Neuronal stem cell (in vitro differentiated cells): Measurements from ENCODE around the gene STX11.

Experiments used
- DNase-seq: peaks from one replicate; pipeline ENCODE4 v3.0.0-alpha.2; 2013; ENCODE audit warnings: low spot score
- H2AFZ ChIP-seq: one replicate; pipeline ENCODE4 v1.6.1; 2013; ENCODE audit warnings: mild to moderate bottlenecking, low read length, inconsistent platforms
- H2AK5ac ChIP-seq: 2 replicates; pipeline ENCODE4 v1.6.1; 2013; ENCODE audit warnings: low read depth, mild to moderate bottlenecking, inconsistent platforms, low read length, moderate library complexity, mixed read lengths
- H2BK120ac ChIP-seq: 2 replicates; pipeline ENCODE4 v1.6.1; 2013; ENCODE audit warnings: low read depth, mild to moderate bottlenecking, inconsistent platforms, low read length, moderate library complexity, mixed read lengths
- H2BK12ac ChIP-seq: one replicate; pipeline ENCODE4 v1.6.1; 2013; ENCODE audit warnings: low read length, inconsistent platforms
- H2BK15ac ChIP-seq: 2 replicates; pipeline ENCODE4 v1.6.1; 2013; ENCODE audit warnings: mild to moderate bottlenecking, low read length, inconsistent platforms, mixed read lengths
- H2BK5ac ChIP-seq: one replicate; pipeline ENCODE4 v1.6.1; 2013; ENCODE audit warnings: inconsistent platforms, mild to moderate bottlenecking, low read length, moderate library complexity
- H3K14ac ChIP-seq: one replicate; pipeline ENCODE4 v1.6.1; 2013; ENCODE audit warnings: low read length, inconsistent platforms
- H3K18ac ChIP-seq: 2 replicates; pipeline ENCODE4 v1.6.1; 2013; ENCODE audit warnings: low read length, inconsistent platforms
- H3K23ac ChIP-seq: 2 replicates; pipeline ENCODE4 v1.6.1; 2013; ENCODE audit warnings: low read depth, mild to moderate bottlenecking, mixed read lengths, low read length, inconsistent platforms; ENCODE audit not compliant: poor library complexity
- H3K27ac ChIP-seq: replicated peaks from 3 replicates; pipeline ENCODE4 v1.5.1; 2013; ENCODE audit warnings: low read length, inconsistent platforms
- H3K27me3 ChIP-seq, 3 experiments: 2 replicates each; pipeline ENCODE4 v1.6.1; 2013; ENCODE audit warnings: low read length in 3 of 3, mild to moderate bottlenecking in 2 of 3, inconsistent platforms in 1 of 3, low read depth in 1 of 3, mixed read lengths in 1 of 3, moderate library complexity in 1 of 3; ENCODE audit not compliant: control insufficient read depth in 3 of 3, insufficient read depth in 3 of 3
- H3K36me3 ChIP-seq, 2 donors: replicated peaks in 1 of 2; 2 replicates each; pipeline ENCODE4 v1.6.1; 2013; ENCODE audit warnings: low read length in 2 of 2; ENCODE audit not compliant: control insufficient read depth in 2 of 2, insufficient read depth in 2 of 2
- H3K4ac ChIP-seq: 2 replicates; pipeline ENCODE4 v1.6.1; 2013; ENCODE audit warnings: inconsistent platforms, mild to moderate bottlenecking, low read length, moderate library complexity
- H3K4me1 ChIP-seq, 2 donors: 1 replicate in 1 of 2; 2 replicates in 1 of 2; pipeline ENCODE4 v1.6.1; 2013; ENCODE audit warnings: low read length in 2 of 2, low read depth in 1 of 2; ENCODE audit not compliant: control insufficient read depth in 2 of 2, insufficient read depth in 1 of 2
- H3K4me2 ChIP-seq: one replicate; pipeline ENCODE4 v1.6.1; 2013; ENCODE audit warnings: mild to moderate bottlenecking, low read length, inconsistent platforms; ENCODE audit not compliant: insufficient read depth, poor library complexity, severe bottlenecking
- H3K4me3 ChIP-seq, 2 donors: 2 replicates each; pipeline ENCODE4 v1.5.1; 2013; ENCODE audit warnings: low read length in 2 of 2, mild to moderate bottlenecking in 2 of 2, inconsistent platforms in 1 of 2, moderate library complexity in 1 of 2
- H3K79me1 ChIP-seq: one replicate; pipeline ENCODE4 v1.6.1; 2013; ENCODE audit warnings: low read depth, mild to moderate bottlenecking, inconsistent platforms, low read length, moderate library complexity
- H3K9ac ChIP-seq: one replicate; pipeline ENCODE4 v1.6.1; 2013; ENCODE audit warnings: mild to moderate bottlenecking, low read depth, low read length, inconsistent platforms; ENCODE audit not compliant: poor library complexity
- H3K9me3 ChIP-seq, 2 donors: replicated peaks in 1 of 2; 2 replicates each; pipeline versions ENCODE3 to v1.6.1; 2013; ENCODE audit warnings: low read length in 2 of 2, mild to moderate bottlenecking in 2 of 2, inconsistent platforms in 1 of 2, low read depth in 1 of 2, mixed read lengths in 1 of 2, moderate library complexity in 1 of 2; ENCODE audit not compliant: control insufficient read depth in 2 of 2, insufficient read depth in 1 of 2
- H4K8ac ChIP-seq: one replicate; pipeline ENCODE4 v1.6.1; 2013; ENCODE audit warnings: low read depth, mild to moderate bottlenecking, inconsistent platforms, low read length, moderate library complexity
- H4K91ac ChIP-seq: one replicate; pipeline ENCODE4 v1.6.1; 2013; ENCODE audit warnings: low read length, low read depth, mild to moderate bottlenecking, inconsistent platforms; ENCODE audit not compliant: poor library complexity
- WGBS, 2 donors: extraction: QIAGEN DNeasy Blood & Tissue Kit; methylation state at CpG; one replicate each; pipeline ENCODE4 v1.1.7; 2013; ENCODE audit warnings: missing lambda C conversion rate in 2 of 2, mixed read lengths in 1 of 2; ENCODE audit not compliant: insufficient read length in 2 of 2, insufficient replicate concordance in 1 of 2; ENCODE audit errors: extremely low coverage in 2 of 2; 5-methylcytosine and 5-hydroxymethylcytosine counted together

The STX11 gene

DNA sequence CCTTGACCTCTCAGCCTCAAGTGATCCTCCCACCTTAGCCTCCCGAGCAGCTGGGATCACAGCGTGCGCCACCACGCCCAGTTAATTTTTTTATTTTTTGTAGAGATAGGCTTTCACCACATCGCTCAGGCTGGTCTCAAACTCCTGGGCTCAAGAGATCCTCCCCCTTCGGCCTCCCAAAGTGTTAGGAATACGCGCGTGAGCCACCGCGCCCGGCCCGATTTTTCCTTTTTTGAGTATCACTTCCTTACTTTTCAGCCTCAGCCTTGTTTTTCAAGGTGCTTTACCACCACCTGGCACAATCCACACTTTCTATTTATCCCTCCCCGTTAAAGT, 791 bp upstream of the STX11 start:
- Histone ChIP-seq H3K4ac (no peak overlapping the region), H3K9me3 (peaks cover 0 to 3% of the 10 kb centered on the region in 2 donors), H3K9ac (no peak overlapping the region), H3K27ac (no peak overlapping the region), H4K8ac (no peak overlapping the region), H2BK120ac (no peak overlapping the region), H3K79me1 (peaks cover 2% of the 10 kb centered on the region), H3K27me3 (peaks cover 4 to 78% (median 27%) of the 10 kb centered on the region in 3 experiments), H2AFZ (peak overlapping the region; percentile 98), H3K4me3 (peak overlapping the region; percentile 60 to 88), H3K36me3 (no peaks in the 10 kb centered on the region), H3K4me2 (peak overlapping the region; percentile 92), H2BK5ac (no peak overlapping the region), H3K4me1 (peaks cover 2 to 3% of the 10 kb centered on the region in 2 donors), H3K14ac (no peak overlapping the region), H2BK15ac (no peak overlapping the region), H3K23ac (no peak overlapping the region), H2BK12ac (no peak overlapping the region), H2AK5ac (no peak overlapping the region), H3K18ac (no peak overlapping the region), H4K91ac (no peak overlapping the region)
- WGBS, 2 donors = no CpG with 5 or more reads among the region's 14 CpGs
- DNase-seq = no peak

DNA sequence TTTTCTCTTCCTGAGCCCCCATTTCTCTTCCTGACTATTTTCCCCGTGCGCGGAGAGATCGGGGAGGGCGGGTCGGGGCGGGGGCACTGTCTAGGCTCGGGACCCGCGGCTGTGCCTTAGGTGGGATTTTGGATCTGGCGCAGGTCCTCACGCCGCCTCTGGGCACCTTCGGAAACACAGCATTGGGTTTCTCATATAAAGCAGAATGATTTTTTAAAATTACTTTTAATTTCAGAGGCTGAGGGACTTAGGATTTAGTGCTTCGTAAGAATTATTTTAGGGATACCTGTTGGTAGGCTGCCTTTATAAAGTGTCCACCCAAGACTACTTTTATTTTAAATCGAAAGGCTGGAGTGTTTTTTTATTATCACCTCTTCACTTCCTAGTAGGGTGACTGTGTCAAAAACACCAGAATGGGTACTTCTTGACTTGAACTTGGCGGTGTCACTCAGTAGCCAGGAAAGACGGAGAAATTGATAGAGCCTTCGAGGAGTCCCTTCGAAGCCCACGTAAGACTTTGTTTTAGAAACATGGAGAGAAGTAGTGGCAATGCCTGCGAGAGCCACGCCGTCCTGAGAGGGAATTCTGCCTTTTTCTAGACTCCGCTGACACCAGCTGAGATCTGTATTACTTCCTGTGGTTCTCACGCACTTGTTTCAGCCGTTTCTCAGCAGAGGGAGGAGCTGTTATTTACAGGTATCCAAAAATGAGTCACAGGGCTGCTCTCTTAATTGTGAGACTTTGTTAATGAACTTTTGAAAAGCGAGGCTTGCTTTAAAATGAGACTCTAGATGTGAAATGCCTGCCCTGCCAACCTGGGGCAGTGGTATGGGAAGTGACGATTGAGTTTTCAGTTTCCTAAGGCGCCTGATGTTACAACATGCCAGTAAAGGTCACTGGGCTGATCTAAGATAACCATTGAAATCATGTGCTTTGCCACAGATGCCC, 667 bp downstream of the STX11 start:
- Histone ChIP-seq H2BK15ac (no peak overlapping the region), H3K14ac (no peak overlapping the region), H3K27ac (no peak overlapping the region), H3K23ac (no peak overlapping the region), H3K4ac (no peak overlapping the region), H3K18ac (no peak overlapping the region), H3K27me3 (peaks cover 4 to 80% (median 27%) of the 10 kb centered on the region in 3 experiments), H3K79me1 (peaks cover 2% of the 10 kb centered on the region), H3K4me1 (peaks cover 2 to 3% of the 10 kb centered on the region in 2 donors), H3K9me3 (peaks cover 0 to 3% of the 10 kb centered on the region in 2 donors), H3K36me3 (no peaks in the 10 kb centered on the region), H2BK5ac (no peak overlapping the region), H4K8ac (no peak overlapping the region), H3K4me3 (peak overlapping the region; percentile 60 to 88), H2AK5ac (no peak overlapping the region), H2BK120ac (no peak overlapping the region), H2BK12ac (no peak overlapping the region), H3K4me2 (peak overlapping the region; percentile 92), H4K91ac (no peak overlapping the region), H2AFZ (peak overlapping the region; percentile 98), H3K9ac (no peak overlapping the region)
- peak; percentile 27 for DNase-seq
- WGBS, 2 donors = no CpG with 5 or more reads among the region's 30 CpGs

GRCh38 chr6:144152334-144152900, 2.1 kb downstream of the STX11 start:
- Histone ChIP-seq H3K18ac (no peak overlapping the region), H3K4me3 (no peak overlapping the region), H3K27ac (no peak overlapping the region), H3K79me1 (peaks cover 2% of the 10 kb centered on the region), H2BK120ac (no peak overlapping the region), H3K14ac (no peak overlapping the region), H3K36me3 (no peaks in the 10 kb centered on the region), H3K9ac (no peak overlapping the region), H3K4me2 (no peak overlapping the region), H4K8ac (no peak overlapping the region), H2AK5ac (no peak overlapping the region), H2BK12ac (no peak overlapping the region), H2BK5ac (no peak overlapping the region), H3K23ac (no peak overlapping the region), H3K9me3 (peaks cover 0 to 3% of the 10 kb centered on the region in 2 donors), H3K27me3 (peaks cover 4 to 69% (median 27%) of the 10 kb centered on the region in 3 experiments), H2AFZ (no peak overlapping the region), H2BK15ac (no peak overlapping the region), H4K91ac (no peak overlapping the region), H3K4me1 (peaks cover 8 to 10% of the 10 kb centered on the region in 2 donors), H3K4ac (no peak overlapping the region)
- WGBS, 2 donors = no CpG with 5 or more reads among the region's 6 CpGs
- DNase-seq = no peak

DNA sequence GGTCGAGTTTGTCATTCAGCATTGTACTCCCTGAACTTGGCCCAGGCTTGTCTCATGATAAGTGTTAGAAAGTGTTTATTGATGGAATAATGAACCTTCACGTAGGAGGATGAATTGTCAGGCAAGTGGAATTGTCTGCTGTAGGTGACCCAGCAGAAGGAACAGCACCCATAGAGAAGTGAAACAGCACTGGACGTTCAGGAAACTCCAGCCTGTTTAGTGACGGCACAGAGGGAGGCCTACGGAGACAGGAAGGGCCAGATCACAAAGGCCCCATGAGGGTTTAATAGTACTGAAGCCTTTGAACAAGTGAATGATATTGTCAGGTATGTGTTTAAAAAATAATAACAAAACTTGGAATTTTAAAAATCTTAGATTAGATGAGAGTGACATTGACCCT, 2.9 kb downstream of the STX11 start:
- Histone ChIP-seq H3K36me3 (no peaks in the 10 kb centered on the region), H3K27ac (no peak overlapping the region), H3K4me3 (no peak overlapping the region), H3K4me2 (no peak overlapping the region), H3K4me1 (peaks cover 8 to 16% of the 10 kb centered on the region in 2 donors), H4K8ac (no peak overlapping the region), H3K14ac (no peak overlapping the region), H4K91ac (no peak overlapping the region), H2BK120ac (no peak overlapping the region), H3K4ac (no peak overlapping the region), H3K9ac (no peak overlapping the region), H2BK15ac (no peak overlapping the region), H3K9me3 (peaks cover 0 to 3% of the 10 kb centered on the region in 2 donors), H2BK12ac (no peak overlapping the region), H2AFZ (no peak overlapping the region), H2BK5ac (no peak overlapping the region), H2AK5ac (no peak overlapping the region), H3K23ac (no peak overlapping the region), H3K79me1 (peaks cover 2% of the 10 kb centered on the region), H3K18ac (no peak overlapping the region), H3K27me3 (peaks cover 4 to 60% (median 27%) of the 10 kb centered on the region in 3 experiments)
- no peak for DNase-seq
- WGBS, 2 donors = no CpG with 5 or more reads among the region's 5 CpGs
